Measurements from ENCODE around the gene CETN1.
A peak's percentile ranks its signal among the peaks of the same experiment; 100 is the strongest.

The CETN1 gene

GRCh38 chr18:580154-580553, at the start of gene CETN1:
CETN1 (plus strand) TSS chr18:580380; CDS start chr18:580409, 29 bp downstream.
- no peak for DNase-seq

- no peak for DNase-seq
Observed at GRCh38 chr18:532018-532417, 48.2 kb upstream of the CETN1 start.

GRCh38 chr18:532632-533031, 47.5 kb upstream of the CETN1 start:
- no peak for DNase-seq

- DNase-seq, result no peak
Observed at GRCh38 chr18:533995-534601, 46.1 kb upstream of the CETN1 start.

GRCh38 chr18:543447-544078, 36.6 kb upstream of the CETN1 start:
- peak; percentile 67 for DNase-seq

GRCh38 chr18:549967-550366, 30.2 kb upstream of the CETN1 start:
- no peak for DNase-seq

GRCh38 chr18:551404-552061, 28.6 kb upstream of the CETN1 start:
- DNase-seq, result no peak

- DNase-seq, result no peak
Observed at GRCh38 chr18:555705-556457, 24.3 kb upstream of the CETN1 start.

- peak; percentile 62 for DNase-seq
Observed at GRCh38 chr18:564708-565561, 15.2 kb upstream of the CETN1 start.

- DNase-seq, result no peak
Observed at GRCh38 chr18:565562-566061, 14.6 kb upstream of the CETN1 start.

GRCh38 chr18:567122-567521, 13.1 kb upstream of the CETN1 start:
- peak; percentile 87 for DNase-seq

- DNase-seq, result no peak
Observed at GRCh38 chr18:568731-569130, 11.4 kb upstream of the CETN1 start.

GRCh38 chr18:570256-570655, 9.9 kb upstream of the CETN1 start:
- no peak for DNase-seq

GRCh38 chr18:570697-571096, 9.5 kb upstream of the CETN1 start:
- DNase-seq, result no peak

- no peak for DNase-seq
Observed at GRCh38 chr18:572091-572830, 7.9 kb upstream of the CETN1 start.

GRCh38 chr18:572831-573289, 7.3 kb upstream of the CETN1 start:
- no peak for DNase-seq

- no peak for DNase-seq
Observed at GRCh38 chr18:573385-573784, 6.8 kb upstream of the CETN1 start.

GRCh38 chr18:574149-574860, 5.9 kb upstream of the CETN1 start:
- DNase-seq, result no peak

- no peak for DNase-seq
Observed at GRCh38 chr18:574865-575645, 5.1 kb upstream of the CETN1 start.

- DNase-seq, result no peak
Observed at GRCh38 chr18:576924-577323, 3.3 kb upstream of the CETN1 start.

All from fibroblast of skin of right quadriceps (primary cell).